H9 (cell line): ENCODE data around the gene SEMA4D. TPM values are rescaled to one million over a fixed set of nuclear protein-coding genes. Genes with fewer than 3 reads are reported as not detected.

Experiments used
- DNase-seq: peaks from one replicate; pipeline ENCODE4 v3.0.0-alpha.2; 2017
- H2AFZ ChIP-seq: one replicate; pipeline ENCODE4 v1.6.1; 2013; ENCODE audit warnings: mild to moderate bottlenecking, low read length, control low read depth, moderate library complexity
- H2AK5ac ChIP-seq: 2 replicates; pipeline ENCODE4 v1.6.1; 2013; ENCODE audit warnings: low read length, control low read depth, mixed read lengths; ENCODE audit not compliant: insufficient read length
- H2BK120ac ChIP-seq: one replicate; pipeline ENCODE4 v1.6.1; 2013; ENCODE audit warnings: low read depth, mild to moderate bottlenecking, low read length, control low read depth, inconsistent platforms; ENCODE audit not compliant: poor library complexity, severe bottlenecking
- H2BK12ac ChIP-seq: 2 replicates; pipeline ENCODE4 v1.6.1; 2013; ENCODE audit warnings: low read length, control low read depth, mixed read lengths, low read depth; ENCODE audit not compliant: insufficient read length
- H2BK15ac ChIP-seq: 2 replicates; pipeline ENCODE4 v1.6.1; 2013; ENCODE audit warnings: low read depth, low read length, control low read depth
- H2BK20ac ChIP-seq: one replicate; pipeline ENCODE4 v1.6.1; 2013; ENCODE audit warnings: low read depth, mild to moderate bottlenecking, low read length, control low read depth, inconsistent platforms; ENCODE audit not compliant: poor library complexity, severe bottlenecking
- H2BK5ac ChIP-seq: 2 replicates; pipeline ENCODE4 v1.6.1; 2013; ENCODE audit warnings: low read length, control low read depth, mixed read lengths; ENCODE audit not compliant: insufficient read length
- H3K14ac ChIP-seq: 2 replicates; pipeline ENCODE4 v1.6.1; 2013; ENCODE audit warnings: low read length, control low read depth; ENCODE audit not compliant: insufficient read depth
- H3K18ac ChIP-seq: 2 replicates; pipeline ENCODE4 v1.6.1; 2013; ENCODE audit warnings: low read depth, mild to moderate bottlenecking, mixed read lengths, low read length, control low read depth; ENCODE audit not compliant: insufficient read length
- H3K23ac ChIP-seq: 2 replicates; pipeline ENCODE4 v1.6.1; 2013; ENCODE audit warnings: low read length, control low read depth, mixed read lengths, low read depth; ENCODE audit not compliant: insufficient read length
- H3K23me2 ChIP-seq: 2 replicates; pipeline ENCODE4 v1.6.1; 2013; ENCODE audit warnings: low read depth, mild to moderate bottlenecking, mixed read lengths, low read length, control low read depth; ENCODE audit not compliant: insufficient read length, poor library complexity, severe bottlenecking
- H3K27ac ChIP-seq: 2 replicates; pipeline ENCODE4 v1.5.1; 2013; ENCODE audit warnings: low read length, control low read depth, mixed read lengths, low read depth; ENCODE audit not compliant: insufficient read length
- H3K27me3 ChIP-seq: 2 replicates; pipeline ENCODE4 v1.6.1; 2013; ENCODE audit warnings: low read length, control low read depth, inconsistent platforms; ENCODE audit not compliant: insufficient read depth
- H3K4ac ChIP-seq: 2 replicates; pipeline ENCODE4 v1.6.1; 2013; ENCODE audit warnings: low read depth, mild to moderate bottlenecking, control low read depth, inconsistent platforms, low read length, moderate library complexity
- H3K4me1 ChIP-seq: 2 replicates; pipeline ENCODE4 v1.6.1; 2013; ENCODE audit warnings: low read length, control low read depth, inconsistent platforms; ENCODE audit not compliant: insufficient read depth
- H3K4me2 ChIP-seq: 2 replicates; pipeline ENCODE4 v1.6.1; 2013; ENCODE audit warnings: low read length, control low read depth, mixed read lengths; ENCODE audit not compliant: insufficient read length, insufficient read depth
- H3K56ac ChIP-seq: 2 replicates; pipeline ENCODE4 v1.6.1; 2013; ENCODE audit warnings: low read depth, mild to moderate bottlenecking, mixed read lengths, low read length, control low read depth; ENCODE audit not compliant: insufficient read length
- H3K79me1 ChIP-seq: 2 replicates; pipeline ENCODE4 v1.6.1; 2013; ENCODE audit warnings: low read depth, mild to moderate bottlenecking, moderate library complexity, low read length, control low read depth, inconsistent platforms; ENCODE audit not compliant: insufficient read depth, poor library complexity, severe bottlenecking
- H3K79me2 ChIP-seq: 2 replicates; pipeline ENCODE4 v1.6.1; 2013; ENCODE audit warnings: low read length, control low read depth, inconsistent platforms; ENCODE audit not compliant: insufficient read depth
- H3K9ac ChIP-seq: 2 replicates; pipeline ENCODE4 v1.6.1; 2013; ENCODE audit warnings: low read length, control low read depth, mixed read lengths; ENCODE audit not compliant: insufficient read length; ENCODE audit errors: extremely low read depth
- H3K9me3 ChIP-seq: one replicate; pipeline ENCODE4 v1.6.1; 2013; ENCODE audit warnings: low read depth, low read length, inconsistent platforms; ENCODE audit not compliant: control insufficient read depth
- H3T11ph ChIP-seq: one replicate; pipeline ENCODE4 v1.6.1; 2013; ENCODE audit warnings: mild to moderate bottlenecking, low read length, control low read depth, inconsistent platforms
- H4K20me1 ChIP-seq: one replicate; pipeline ENCODE4 v1.6.1; 2013; ENCODE audit not compliant: control insufficient read depth, insufficient read length, insufficient read depth
- H4K5ac ChIP-seq: 2 replicates; pipeline ENCODE4 v1.6.1; 2013; ENCODE audit warnings: low read depth, mild to moderate bottlenecking, mixed read lengths, low read length, control low read depth; ENCODE audit not compliant: insufficient read length
- H4K8ac ChIP-seq: replicated peaks from 2 replicates; pipeline ENCODE4 v1.6.1; 2013; ENCODE audit warnings: low read length, control low read depth, mixed read lengths, low read depth; ENCODE audit not compliant: insufficient read length
- H4K91ac ChIP-seq: 2 replicates; pipeline ENCODE4 v1.6.1; 2013; ENCODE audit warnings: low read depth, mild to moderate bottlenecking, moderate library complexity, mixed read lengths, low read length, control low read depth; ENCODE audit not compliant: insufficient read length
- H3K27ac Mint-ChIP-seq, 3 experiments: 2 replicates in 2 of 3; 3 replicates in 1 of 3; pipeline ENCODE4 v1.8.0; 2020 to 2021; ENCODE audit warnings: mixed read lengths in 3 of 3, mild to moderate bottlenecking in 1 of 3, moderate library complexity in 1 of 3
- H3K27me3 Mint-ChIP-seq: 2 replicates; pipeline ENCODE4 v1.8.0; 2021; ENCODE audit warnings: low read depth, mild to moderate bottlenecking, moderate library complexity, mixed read lengths
- H3K36me3 Mint-ChIP-seq, 3 experiments: 2 replicates in 2 of 3; 3 replicates in 1 of 3; pipeline ENCODE4 v1.8.0; 2020 to 2021; ENCODE audit warnings: low read depth in 3 of 3, mixed read lengths in 3 of 3; ENCODE audit not compliant: insufficient read depth in 1 of 3
- H3K4me1 Mint-ChIP-seq, 2 experiments: 2 replicates each; pipeline ENCODE4 v1.8.0; 2020; ENCODE audit warnings: mixed read lengths in 2 of 2
- H3K4me3 Mint-ChIP-seq, 2 experiments: 2 replicates in 1 of 2; 3 replicates in 1 of 2; pipeline ENCODE4 v1.8.0; 2020 to 2021; ENCODE audit warnings: mild to moderate bottlenecking in 2 of 2, mixed read lengths in 2 of 2, moderate library complexity in 1 of 2
- H3K9me3 Mint-ChIP-seq, 2 experiments: 2 replicates in 1 of 2; 3 replicates in 1 of 2; pipeline ENCODE4 v1.8.0; 2020; ENCODE audit warnings: mild to moderate bottlenecking in 2 of 2, mixed read lengths in 2 of 2, moderate library complexity in 1 of 2
- CTCF ChIP-seq: fragments of 200-600 bp; sonication (generic); conservative IDR thresholded peaks from 3 replicates; pipeline ENCODE4 v1.8.0; 2021; ENCODE audit warnings: antibody characterized with exemption, mild to moderate bottlenecking
- WGBS: extraction: QIAGEN DNeasy Blood & Tissue Kit; methylation state at CpG from one replicate; pipeline ENCODE4 v1.1.7; 2013; ENCODE audit warnings: missing lambda C conversion rate, low lambda C conversion rate, mixed read lengths; ENCODE audit not compliant: insufficient read length; ENCODE audit errors: extremely low coverage; 5-methylcytosine and 5-hydroxymethylcytosine counted together
- total RNA-seq: library from RNA; stranded (reverse); gene quantifications from 2 replicates; pipeline ENCODE4 v1.2.1, GENCODE V29; 2021

Gene SEMA4D
- total RNA-seq, 1 experiment from 2014 or later: 47.2 TPM

- H4K5ac ChIP-seq: no peak overlapping the region
- no peak overlapping the region for H3K23ac ChIP-seq
- no peak overlapping the region for H2BK20ac ChIP-seq
- no peak for TF ChIP-seq CTCF
- no CpG with 5 or more reads among the region's 3 CpGs for WGBS
- no peak overlapping the region for H2BK120ac ChIP-seq
- Mint-ChIP-seq H3K4me3 (no peak overlapping the region), H3K4me1 (no peaks in the 10 kb centered on the region), H3K9me3 (no peaks in the 10 kb centered on the region), H3K27me3 (no peaks in the 10 kb centered on the region), H3K36me3 (peaks cover 24 to 68% (median 68%) of the 10 kb centered on the region in 3 experiments), H3K27ac (no peak overlapping the region; a peak in 1 of 7 replicates)
- H3K4me2 ChIP-seq: no peak overlapping the region
- H3K79me1 ChIP-seq: no peaks in the 10 kb centered on the region
- no peaks in the 10 kb centered on the region for H3K23me2 ChIP-seq
- H3K79me2 ChIP-seq: no peaks in the 10 kb centered on the region
- no peak overlapping the region for H3K9ac ChIP-seq
- DNase-seq: no peak
- no peaks in the 10 kb centered on the region for H3K9me3 ChIP-seq
- no peaks in the 10 kb centered on the region for H4K20me1 ChIP-seq
- no peak overlapping the region for H3K18ac ChIP-seq
- H3T11ph ChIP-seq: no peak overlapping the region
- H2AFZ ChIP-seq: no peak overlapping the region
- H2BK12ac ChIP-seq: no peak overlapping the region
- H3K4me1 ChIP-seq: no peaks in the 10 kb centered on the region
- H3K27me3 ChIP-seq: no peaks in the 10 kb centered on the region
- H4K8ac ChIP-seq: no peak overlapping the region
- H3K56ac ChIP-seq: no peak overlapping the region
- H3K14ac ChIP-seq: no peak overlapping the region
- H2BK15ac ChIP-seq: no peak overlapping the region
- no peak overlapping the region for H4K91ac ChIP-seq
- H3K27ac ChIP-seq: no peak overlapping the region
- H2BK5ac ChIP-seq: no peak overlapping the region
- no peak overlapping the region for H2AK5ac ChIP-seq
- no peak overlapping the region for H3K4ac ChIP-seq
Measured at GRCh38 chr9:89360465-89360864, 137.4 kb downstream of the SEMA4D start.
